ENCODE data around the gene POLA2.

GRCh38 chr11:65291613-65292012 lies 29.9 kb downstream of the POLA2 start:
- TF ChIP-seq CTCF (IDR thresholded peaks at IDR 0.05) (no peak), POLR2A (IDR thresholded peaks at IDR 0.05) (no peak)

Data from heart left ventricle (tissue), 13 donors.